ENCODE results near the gene OTC. TPM values are rescaled to one million over a fixed set of nuclear protein-coding genes. Genes with fewer than 3 reads are reported as not detected.
A peak's percentile ranks its signal among the peaks of the same experiment; 100 is the strongest.

OTC gene
- total and polyA plus RNA-seq, 2 experiments from 2014 or later, result not detected

DNA sequence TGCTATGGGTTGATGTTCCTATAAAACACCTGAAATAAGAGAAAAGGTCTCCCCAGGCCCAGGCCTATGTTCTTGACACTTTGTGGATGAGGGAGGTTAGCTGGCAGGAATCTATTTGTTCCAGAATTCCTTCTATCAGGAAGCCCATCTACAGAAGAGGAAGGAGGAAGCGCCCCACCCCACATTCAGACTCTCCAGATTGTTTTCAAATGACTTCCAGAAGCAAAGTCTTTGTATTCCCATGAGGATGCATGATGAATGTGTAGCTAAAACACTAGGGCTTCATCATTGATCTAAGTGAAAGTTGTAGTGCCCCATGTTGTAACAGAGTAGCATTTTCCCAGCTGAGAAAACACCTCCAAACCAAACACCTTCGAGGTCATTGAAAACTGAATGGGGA is 16.4 kb downstream of the OTC start:
- Histone ChIP-seq H3K4me3 (no peak overlapping the region), H3K9ac (no peak overlapping the region), H3K79me2 (ENCODE audit: insufficient read depth) (no peaks in the 10 kb centered on the region), H2AFZ (no peak overlapping the region), H3K4me2 (ENCODE audit: unreplicated experiment) (no peak overlapping the region), H3F3A (ENCODE audit: insufficient read depth) (no peaks in the 10 kb centered on the region), H4K20me1 (ENCODE audit: insufficient read depth) (no peaks in the 10 kb centered on the region), H3K4me1 (ENCODE audit: insufficient read depth) (no peaks in the 10 kb centered on the region), H3K9me2 (ENCODE audit: insufficient read depth) (no peaks in the 10 kb centered on the region), H3K27ac (no peak overlapping the region), H3K9me3 (ENCODE audit: low read depth) (no peaks in the 10 kb centered on the region), H3K36me3 (ENCODE audit: low read depth) (no peaks in the 10 kb centered on the region), H3K27me3 (replicated peaks; ENCODE audit: insufficient read depth) (no peaks in the 10 kb centered on the region)
- in situ Hi-C loops (cut with MboI), result loop anchor here (25.0 kb wide), 1 partner anchor 94 kb away; no protein-coding TSS in a partner anchor
- DNase-seq, result no peak
- TF ChIP-seq EZH2phosphoT487 (IDR thresholded peaks at IDR 0.05; ENCODE audit: insufficient read depth, low read depth) (no peak), EZH2 (IDR thresholded peaks at IDR 0.05; ENCODE audit: insufficient read depth, poor library complexity, severe bottlenecking) (no peak)
- WGBS, 2 experiments (ENCODE audit: low coverage in 1 of 2, low lambda C conversion rate in 2 of 2, missing lambda C conversion rate in 2 of 2), result 33 to 40% methylated on average over 2 of the region's 2 CpGs

DNA sequence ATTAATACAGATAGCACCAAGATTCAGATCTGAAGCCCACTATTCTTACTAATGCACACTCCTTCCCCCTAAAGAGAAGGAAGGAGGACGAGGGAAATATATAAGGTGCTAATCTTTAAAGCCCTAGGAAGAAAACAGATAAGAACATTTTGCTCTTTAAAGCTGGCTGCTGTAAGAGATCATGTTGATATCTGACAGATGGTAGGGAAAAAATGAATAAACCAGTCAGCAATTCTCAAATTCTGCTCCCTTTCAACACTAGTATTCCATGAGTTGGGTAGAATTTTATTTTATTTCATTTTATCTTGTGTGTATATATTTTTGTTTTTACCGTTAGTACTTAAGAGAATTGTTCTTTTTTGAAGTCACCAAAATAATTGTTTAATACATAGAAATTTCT is 19.2 kb downstream of the OTC start:
- Histone ChIP-seq H2AFZ (no peak overlapping the region), H3K9ac (no peak overlapping the region), H3K4me2 (ENCODE audit: unreplicated experiment) (no peak overlapping the region), H3K4me1 (ENCODE audit: insufficient read depth) (no peaks in the 10 kb centered on the region), H3K27me3 (replicated peaks; ENCODE audit: insufficient read depth) (no peaks in the 10 kb centered on the region), H3F3A (ENCODE audit: insufficient read depth) (no peaks in the 10 kb centered on the region), H3K9me3 (ENCODE audit: low read depth) (no peaks in the 10 kb centered on the region), H3K4me3 (no peak overlapping the region), H3K79me2 (ENCODE audit: insufficient read depth) (no peaks in the 10 kb centered on the region), H4K20me1 (ENCODE audit: insufficient read depth) (no peaks in the 10 kb centered on the region), H3K36me3 (ENCODE audit: low read depth) (no peaks in the 10 kb centered on the region), H3K27ac (no peak overlapping the region), H3K9me2 (ENCODE audit: insufficient read depth) (no peaks in the 10 kb centered on the region)
- in situ Hi-C loops (cut with MboI), result loop anchor here (25.0 kb wide), 1 partner anchor 91 kb away; no protein-coding TSS in a partner anchor
- WGBS, 2 experiments (ENCODE audit: low coverage in 1 of 2, low lambda C conversion rate in 2 of 2, missing lambda C conversion rate in 2 of 2), result 24 to 45% methylated on average over 2 of the region's 2 CpGs
- TF ChIP-seq EZH2phosphoT487 (IDR thresholded peaks at IDR 0.05; ENCODE audit: insufficient read depth, low read depth) (no peak), EZH2 (IDR thresholded peaks at IDR 0.05; ENCODE audit: insufficient read depth, poor library complexity, severe bottlenecking) (no peak)
- DNase-seq, result no peak

DNA sequence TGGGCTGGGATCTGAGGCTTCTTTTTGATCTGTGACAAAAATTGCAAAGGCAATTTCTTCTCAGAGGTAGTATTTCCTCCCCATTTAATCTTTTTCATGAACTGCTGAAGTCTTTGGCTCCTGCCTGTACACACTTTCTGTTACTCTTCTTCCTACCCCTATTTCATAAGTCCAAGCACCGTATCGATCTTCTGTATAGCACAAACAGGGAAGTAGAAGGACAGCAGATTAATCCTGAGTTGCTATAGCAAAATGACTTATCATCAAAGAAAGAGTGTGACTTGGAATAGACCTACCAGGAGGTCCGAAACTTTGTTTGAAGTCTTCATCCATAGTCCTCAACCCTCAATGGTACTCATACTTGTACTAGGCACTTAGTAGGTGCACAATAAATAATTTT is 22.0 kb downstream of the OTC start:
- Histone ChIP-seq H3K79me2 (ENCODE audit: insufficient read depth) (no peaks in the 10 kb centered on the region), H3K27ac (no peak overlapping the region), H3K36me3 (ENCODE audit: low read depth) (no peaks in the 10 kb centered on the region), H3K27me3 (replicated peaks; ENCODE audit: insufficient read depth) (no peaks in the 10 kb centered on the region), H4K20me1 (ENCODE audit: insufficient read depth) (no peaks in the 10 kb centered on the region), H3K9me3 (ENCODE audit: low read depth) (no peaks in the 10 kb centered on the region), H2AFZ (no peak overlapping the region), H3K4me3 (no peak overlapping the region), H3K4me1 (ENCODE audit: insufficient read depth) (no peaks in the 10 kb centered on the region), H3F3A (ENCODE audit: insufficient read depth) (no peaks in the 10 kb centered on the region), H3K4me2 (ENCODE audit: unreplicated experiment) (no peak overlapping the region), H3K9me2 (ENCODE audit: insufficient read depth) (no peaks in the 10 kb centered on the region), H3K9ac (no peak overlapping the region)
- in situ Hi-C loops (cut with MboI), result loop anchor here (25.0 kb wide), 1 partner anchor 88 kb away; no protein-coding TSS in a partner anchor
- no peak for DNase-seq
- no peak for TF ChIP-seq EZH2phosphoT487 (IDR thresholded peaks at IDR 0.05; ENCODE audit: insufficient read depth, low read depth)
- no peak for TF ChIP-seq EZH2 (IDR thresholded peaks at IDR 0.05; ENCODE audit: insufficient read depth, poor library complexity, severe bottlenecking)
- WGBS, 2 experiments (ENCODE audit: low coverage in 1 of 2, low lambda C conversion rate in 2 of 2, missing lambda C conversion rate in 2 of 2), result 72 to 76% methylated on average over 3 of the region's 3 CpGs

DNA sequence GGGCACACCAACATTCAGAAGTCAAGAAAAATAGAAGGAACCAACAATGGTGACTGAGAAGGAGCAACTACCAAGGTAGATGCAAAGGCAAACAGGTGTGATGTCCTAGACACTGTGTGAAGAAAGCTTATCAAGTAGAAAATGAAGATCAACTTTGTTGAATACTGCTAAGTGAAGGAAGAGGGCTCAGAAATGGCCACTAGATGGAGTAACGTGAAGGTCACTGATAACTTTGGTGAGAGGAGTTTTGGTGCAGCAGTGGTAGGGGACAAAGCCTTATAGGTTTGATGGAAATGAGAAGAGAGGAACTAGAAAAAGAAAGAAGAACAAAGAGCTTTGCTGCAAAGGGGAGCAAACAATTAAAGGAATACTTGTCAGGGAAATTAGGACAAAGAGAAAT is 23.5 kb downstream of the OTC start:
- Histone ChIP-seq H3K36me3 (ENCODE audit: low read depth) (no peaks in the 10 kb centered on the region), H3K27ac (no peak overlapping the region), H2AFZ (no peak overlapping the region), H3K9me2 (ENCODE audit: insufficient read depth) (no peaks in the 10 kb centered on the region), H3F3A (ENCODE audit: insufficient read depth) (no peaks in the 10 kb centered on the region), H4K20me1 (ENCODE audit: insufficient read depth) (no peaks in the 10 kb centered on the region), H3K4me2 (ENCODE audit: unreplicated experiment) (no peak overlapping the region), H3K9me3 (ENCODE audit: low read depth) (no peaks in the 10 kb centered on the region), H3K4me3 (no peak overlapping the region), H3K4me1 (ENCODE audit: insufficient read depth) (no peaks in the 10 kb centered on the region), H3K27me3 (replicated peaks; ENCODE audit: insufficient read depth) (no peaks in the 10 kb centered on the region), H3K79me2 (ENCODE audit: insufficient read depth) (no peaks in the 10 kb centered on the region), H3K9ac (no peak overlapping the region)
- WGBS, 2 experiments (ENCODE audit: low coverage in 1 of 2, low lambda C conversion rate in 2 of 2, missing lambda C conversion rate in 2 of 2), result 0 to 4% methylated on average over 1 of the region's 1 CpG
- DNase-seq, result peak; percentile 16
- TF ChIP-seq EZH2 (IDR thresholded peaks at IDR 0.05; ENCODE audit: insufficient read depth, poor library complexity, severe bottlenecking), result no peak
- no peak for TF ChIP-seq EZH2phosphoT487 (IDR thresholded peaks at IDR 0.05; ENCODE audit: insufficient read depth, low read depth)
- in situ Hi-C loops (cut with MboI), result no loop called here

DNA sequence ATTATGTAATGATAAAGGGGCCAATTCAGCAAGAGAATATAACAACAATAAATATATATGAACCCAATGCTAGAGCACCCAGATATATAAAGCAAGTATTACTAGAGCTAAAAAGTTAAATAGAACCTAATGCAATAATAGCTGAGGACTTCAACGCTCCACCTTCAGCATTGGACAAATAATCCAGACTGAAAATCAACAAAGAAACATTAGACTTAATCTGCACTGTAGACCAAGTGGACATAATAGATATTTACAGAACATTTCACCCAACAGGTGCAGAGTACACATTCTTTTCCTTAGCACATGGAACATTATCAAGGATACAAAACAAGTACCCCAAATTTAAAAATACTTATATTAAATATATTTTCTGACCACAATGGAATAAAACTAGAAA is 24.3 kb downstream of the OTC start:
- TF ChIP-seq EZH2 (IDR thresholded peaks at IDR 0.05; ENCODE audit: insufficient read depth, poor library complexity, severe bottlenecking), result no peak
- TF ChIP-seq EZH2phosphoT487 (IDR thresholded peaks at IDR 0.05; ENCODE audit: insufficient read depth, low read depth), result no peak
- Histone ChIP-seq H3K4me2 (ENCODE audit: unreplicated experiment) (no peak overlapping the region), H3K4me3 (no peak overlapping the region), H4K20me1 (ENCODE audit: insufficient read depth) (no peaks in the 10 kb centered on the region), H3K9me3 (ENCODE audit: low read depth) (no peaks in the 10 kb centered on the region), H3K79me2 (ENCODE audit: insufficient read depth) (no peaks in the 10 kb centered on the region), H3K36me3 (ENCODE audit: low read depth) (no peaks in the 10 kb centered on the region), H3K9ac (no peak overlapping the region), H3K27me3 (replicated peaks; ENCODE audit: insufficient read depth) (no peaks in the 10 kb centered on the region), H3K4me1 (ENCODE audit: insufficient read depth) (no peaks in the 10 kb centered on the region), H3F3A (ENCODE audit: insufficient read depth) (no peaks in the 10 kb centered on the region), H3K9me2 (ENCODE audit: insufficient read depth) (no peaks in the 10 kb centered on the region), H2AFZ (no peak overlapping the region), H3K27ac (no peak overlapping the region)
- WGBS, 2 experiments (ENCODE audit: low coverage in 1 of 2, low lambda C conversion rate in 2 of 2, missing lambda C conversion rate in 2 of 2), result 38 to 43% methylated on average over 1 of the region's 1 CpG
- in situ Hi-C loops (cut with MboI), result no loop called here
- DNase-seq, result no peak

Data from GM23248 (cell line).